ENCODE data around the gene ITPR1.
"Not testable (repeated sequence)": the region's sequence is repeated elsewhere in the genome, so short reads cannot be mapped to it uniquely, and the experiment has no call there.

DNA sequence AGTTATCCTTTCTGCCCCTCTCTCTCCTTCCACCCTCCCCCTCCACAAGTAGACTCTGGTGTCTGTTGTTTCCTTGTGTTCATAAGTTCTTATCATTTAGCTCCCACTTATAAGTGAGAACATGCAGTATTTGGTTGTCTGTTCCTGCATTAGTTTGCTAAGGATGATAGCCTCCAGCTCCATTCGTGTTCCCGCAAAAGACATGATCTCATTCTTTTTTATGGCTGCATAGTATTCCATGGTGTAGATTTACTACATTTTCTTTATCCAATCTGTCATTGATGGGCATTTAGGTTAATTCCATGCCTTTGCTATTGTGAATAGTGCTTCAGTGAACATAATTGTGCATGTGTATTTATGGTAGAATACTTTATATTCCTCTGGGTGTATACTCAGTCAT, 97.7 kb downstream of the ITPR1 start:
- TF ChIP-seq CTCF, POLR2A (IDR thresholded peaks at IDR 0.05): not testable (repeated sequence)
